Loucy (cell line): ENCODE results near the gene MAGEL2.
"Not testable (repeated sequence)": the region's sequence is repeated elsewhere in the genome, so short reads cannot be mapped to it uniquely, and the experiment has no call there.

Experiments used
- H2AFZ ChIP-seq: fragments of 200-600 bp; sonication (generic); 2 replicates; pipeline ENCODE4 v1.6.0; 2016; ENCODE audit warnings: antibody characterized with exemption, mild to moderate bottlenecking, low read length, moderate library complexity
- H3F3A ChIP-seq: fragments of 200-600 bp; 2 replicates; pipeline ENCODE4 v1.6.0; 2016; ENCODE audit warnings: antibody characterized with exemption, low read depth, mild to moderate bottlenecking
- H3K27me3 ChIP-seq: fragments of 200-600 bp; sonication (generic); 2 replicates; pipeline ENCODE4 v1.6.1; 2014; ENCODE audit warnings: low read length, mild to moderate bottlenecking; ENCODE audit not compliant: insufficient read depth, poor library complexity, severe bottlenecking
- H3K36me3 ChIP-seq: fragments of 200-600 bp; sonication (generic); 2 replicates; pipeline ENCODE4 v1.6.1; 2016; ENCODE audit warnings: low read length; ENCODE audit not compliant: insufficient read depth
- H3K4me1 ChIP-seq: fragments of 200-600 bp; sonication (generic); 2 replicates; pipeline ENCODE4 v1.5.1; 2014; ENCODE audit warnings: low read length, mild to moderate bottlenecking; ENCODE audit not compliant: insufficient read depth, poor library complexity, severe bottlenecking
- H3K4me2 ChIP-seq: fragments of 200-600 bp; sonication (generic); 2 replicates; pipeline ENCODE4 v1.6.0; 2014; ENCODE audit warnings: antibody characterized with exemption, low read length, low read depth, mild to moderate bottlenecking; ENCODE audit not compliant: poor library complexity, severe bottlenecking
- H3K4me3 ChIP-seq: fragments of 200-600 bp; sonication (generic); 2 replicates; pipeline ENCODE4 v1.5.1; 2014; ENCODE audit warnings: low read length, mild to moderate bottlenecking, mixed read lengths; ENCODE audit not compliant: poor library complexity, severe bottlenecking
- H3K79me2 ChIP-seq: fragments of 200-600 bp; sonication (generic); 2 replicates; pipeline ENCODE4 v1.6.1; 2014; ENCODE audit warnings: low read length; ENCODE audit not compliant: insufficient read depth
- H3K9ac ChIP-seq: fragments of 200-600 bp; sonication (generic); 2 replicates; pipeline ENCODE4 v1.6.0; 2014; ENCODE audit warnings: mild to moderate bottlenecking, low read depth, low read length, moderate library complexity; ENCODE audit not compliant: poor library complexity, severe bottlenecking
- H3K9me2 ChIP-seq: fragments of 200-600 bp; sonication (generic); replicated peaks from 2 replicates; pipeline ENCODE4 v1.6.1; 2016; ENCODE audit warnings: low read depth, low read length, mixed read lengths
- H3K9me3 ChIP-seq: fragments of 200-600 bp; sonication (generic); 2 replicates; pipeline ENCODE4 v1.6.1; 2014; ENCODE audit warnings: mild to moderate bottlenecking, antibody characterized with exemption, low read length, low read depth; ENCODE audit not compliant: insufficient read depth
- H4K20me1 ChIP-seq: fragments of 200-600 bp; sonication (generic); 2 replicates; pipeline ENCODE4 v1.6.0; 2014; ENCODE audit warnings: antibody characterized with exemption, low read length, mild to moderate bottlenecking; ENCODE audit not compliant: insufficient read depth, poor library complexity, severe bottlenecking
- CTCF ChIP-seq: fragments of 200-600 bp; sonication (generic); conservative IDR thresholded peaks from 2 replicates; pipeline ENCODE4 v1.5.1; 2014; ENCODE audit warnings: mild to moderate bottlenecking, antibody characterized with exemption, low read length
- EZH2phosphoT487 ChIP-seq: fragments of 200-600 bp; IDR thresholded peaks from 2 replicates; pipeline ENCODE4 v1.6.1; 2018; ENCODE audit warnings: antibody characterized with exemption, mild to moderate bottlenecking, moderate library complexity, borderline replicate concordance

MAGEL2 gene

GRCh38 chr15:23602124-23602523, 45.5 kb downstream of the MAGEL2 start:
- Histone ChIP-seq H3K79me2 (no peaks in the 10 kb centered on the region), H2AFZ (no peak overlapping the region), H3K4me3 (no peak overlapping the region), H3K9me2 (no peaks in the 10 kb centered on the region), H3K27me3 (no peaks in the 10 kb centered on the region), H3F3A (no peaks in the 10 kb centered on the region), H3K4me1 (no peaks in the 10 kb centered on the region), H3K9ac (no peak overlapping the region), H3K4me2 (no peak overlapping the region), H3K9me3 (no peaks in the 10 kb centered on the region; the same call in 1 of the 2 replicates), H4K20me1 (no peaks in the 10 kb centered on the region), H3K36me3 (no peaks in the 10 kb centered on the region)
- TF ChIP-seq EZH2phosphoT487, result no peak
- no peak for TF ChIP-seq CTCF

GRCh38 chr15:23599053-23599452, 48.6 kb downstream of the MAGEL2 start:
- no peaks in the 10 kb centered on the region for H4K20me1 ChIP-seq
- H3K27me3 ChIP-seq, result no peaks in the 10 kb centered on the region
- no peaks in the 10 kb centered on the region; the same call in 1 of the 2 replicates for H3K9me3 ChIP-seq
- no peak overlapping the region for H3K4me3 ChIP-seq
- no peak for TF ChIP-seq CTCF
- no peak for TF ChIP-seq EZH2phosphoT487
- H3K4me1 ChIP-seq, result no peaks in the 10 kb centered on the region
- no peaks in the 10 kb centered on the region for H3K79me2 ChIP-seq
- H3K36me3 ChIP-seq, result no peaks in the 10 kb centered on the region
- no peak overlapping the region for H3K9ac ChIP-seq
- H3K9me2 ChIP-seq, result no peaks in the 10 kb centered on the region
- no peak overlapping the region for H2AFZ ChIP-seq
- no peaks in the 10 kb centered on the region for H3F3A ChIP-seq
- H3K4me2 ChIP-seq, result no peak overlapping the region

GRCh38 chr15:23597278-23597677, 50.4 kb downstream of the MAGEL2 start:
- not testable (repeated sequence) for H3K4me3 ChIP-seq, H3K79me2 ChIP-seq, H4K20me1 ChIP-seq, H3K36me3 ChIP-seq, H3K9me2 ChIP-seq, H3K9me3 ChIP-seq, H3K27me3 ChIP-seq, H2AFZ ChIP-seq, H3K4me2 ChIP-seq, H3F3A ChIP-seq, H3K9ac ChIP-seq, H3K4me1 ChIP-seq

GRCh38 chr15:23596736-23597135, 50.9 kb downstream of the MAGEL2 start:
- Histone ChIP-seq H3K36me3 (no peaks in the 10 kb centered on the region), H3K4me3 (no peak overlapping the region), H3K9ac (no peak overlapping the region), H3K9me2 (no peaks in the 10 kb centered on the region), H2AFZ (no peak overlapping the region), H3K4me2 (no peak overlapping the region), H4K20me1 (no peaks in the 10 kb centered on the region), H3K79me2 (no peaks in the 10 kb centered on the region), H3K4me1 (no peaks in the 10 kb centered on the region), H3K27me3 (no peaks in the 10 kb centered on the region), H3F3A (no peaks in the 10 kb centered on the region), H3K9me3 (no peaks in the 10 kb centered on the region)
- TF ChIP-seq CTCF (no peak), EZH2phosphoT487 (no peak)
